HG02678 (cell line): Measurements from ENCODE around the gene PABPC1L2B.
"Not testable (repeated sequence)": the region's sequence is repeated elsewhere in the genome, so short reads cannot be mapped to it uniquely, and the experiment has no call there.

Experiments used
- ATAC-seq: cut with Tn5 transposase; IDR thresholded peaks from one replicate; pipeline ENCODE4 v1.9.1; 2021; ENCODE audit warnings: mild to moderate bottlenecking, moderate library complexity; ENCODE audit not compliant: unreplicated experiment

The PABPC1L2B gene

GRCh38 chrX:73002733-73003132 is at the start of gene PABPC1L2B:
PABPC1L2B (plus strand) TSS chrX:73002939; CDS start chrX:73003643, 704 bp downstream.
- ATAC-seq: not testable (repeated sequence)

GRCh38 chrX:72959971-72960370 is 42.8 kb upstream of the PABPC1L2B start:
- ATAC-seq: not testable (repeated sequence)

GRCh38 chrX:72971859-72972258 is 30.9 kb upstream of the PABPC1L2B start:
- not testable (repeated sequence) for ATAC-seq

- not testable (repeated sequence) for ATAC-seq
These were observed 27.9 kb upstream of the PABPC1L2B start for GRCh38 chrX:72974885-72975284.

- not testable (repeated sequence) for ATAC-seq
These were observed 21.8 kb upstream of the PABPC1L2B start for GRCh38 chrX:72980894-72981469.

- not testable (repeated sequence) for ATAC-seq
These were observed 1.3 kb downstream of the PABPC1L2B start for GRCh38 chrX:73004032-73004431.

- ATAC-seq: no peak
These were observed 18.8 kb downstream of the PABPC1L2B start for GRCh38 chrX:73021361-73022092.

- not testable (repeated sequence) for ATAC-seq
These were observed 19.3 kb downstream of the PABPC1L2B start for GRCh38 chrX:73022093-73022445.

- ATAC-seq: no peak
These were observed 26.1 kb downstream of the PABPC1L2B start for GRCh38 chrX:73028876-73029275.
